ENCODE results near the gene BLVRB. TPM values are rescaled to one million over a fixed set of nuclear protein-coding genes. Genes with fewer than 3 reads are reported as not detected.
"Not testable (repeated sequence)": the region's sequence is repeated elsewhere in the genome, so short reads cannot be mapped to it uniquely, and the experiment has no call there.

The BLVRB gene
- total RNA-seq, 1 experiment from 2014 or later: 246 TPM

DNA sequence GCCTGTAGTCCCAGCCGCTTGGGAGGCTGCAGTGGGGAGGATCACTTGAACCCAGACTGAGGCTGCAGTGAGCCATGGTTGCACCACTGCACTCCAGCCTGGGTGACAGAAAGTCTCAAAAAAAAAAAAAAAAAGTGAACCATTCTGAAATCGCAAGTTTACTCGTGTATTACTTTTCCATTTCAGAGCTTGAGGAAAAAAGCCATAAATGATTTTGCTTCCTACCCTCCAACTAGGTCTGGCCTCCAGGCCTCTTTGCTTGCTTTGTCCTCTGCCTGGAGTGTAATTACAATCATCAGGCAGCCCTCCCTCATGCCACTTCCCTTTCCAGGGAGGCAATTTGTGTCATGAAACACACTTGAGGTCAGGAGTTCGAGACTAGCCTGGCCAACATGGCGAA is 8.5 kb downstream of the BLVRB start:
- Histone ChIP-seq H2AFZ (ENCODE audit: low read length) (no peak overlapping the region), H3K4me1 (ENCODE audit: insufficient read depth, low read length) (no peaks in the 10 kb centered on the region), H3F3A (ENCODE audit: low read length, unreplicated experiment) (no peaks in the 10 kb centered on the region), H3K9me2 (replicated peaks; ENCODE audit: low read length) (no peaks in the 10 kb centered on the region), H4K20me1 (ENCODE audit: low read length) (no peaks in the 10 kb centered on the region), H3K79me2 (ENCODE audit: low read length) (peaks cover 8% of the 10 kb centered on the region), H3K4me2 (ENCODE audit: low read length) (no peak overlapping the region), H3K36me3 (ENCODE audit: low read depth, low read length) (no peaks in the 10 kb centered on the region), H3K27ac (ENCODE audit: low read length) (no peak overlapping the region), H3K9ac (ENCODE audit: low read length) (no peak overlapping the region), H3K27me3 (ENCODE audit: low read length) (no peaks in the 10 kb centered on the region), H3K9me3 (ENCODE audit: low read length) (no peaks in the 10 kb centered on the region), H3K4me3 (ENCODE audit: low read length) (no peak overlapping the region)
- ChIA-PET CTCF (no interaction called here), POLR2A (ENCODE audit: unreplicated experiment) (no interaction called here)
- ATAC-seq (no peak), DNase-seq (no peak)
- BruUV-seq (replicated peaks): no TSS peak
- intact Hi-C loops (cut with micrococcal nuclease): no loop called here
- TF ChIP-seq EZH2 (IDR thresholded peaks at IDR 0.05; ENCODE audit: low read length, unreplicated experiment) (no peak), EZH2phosphoT487 (IDR thresholded peaks at IDR 0.05; ENCODE audit: borderline replicate concordance, low read length) (no peak)
- TF ChIP-seq, protein P1, sequence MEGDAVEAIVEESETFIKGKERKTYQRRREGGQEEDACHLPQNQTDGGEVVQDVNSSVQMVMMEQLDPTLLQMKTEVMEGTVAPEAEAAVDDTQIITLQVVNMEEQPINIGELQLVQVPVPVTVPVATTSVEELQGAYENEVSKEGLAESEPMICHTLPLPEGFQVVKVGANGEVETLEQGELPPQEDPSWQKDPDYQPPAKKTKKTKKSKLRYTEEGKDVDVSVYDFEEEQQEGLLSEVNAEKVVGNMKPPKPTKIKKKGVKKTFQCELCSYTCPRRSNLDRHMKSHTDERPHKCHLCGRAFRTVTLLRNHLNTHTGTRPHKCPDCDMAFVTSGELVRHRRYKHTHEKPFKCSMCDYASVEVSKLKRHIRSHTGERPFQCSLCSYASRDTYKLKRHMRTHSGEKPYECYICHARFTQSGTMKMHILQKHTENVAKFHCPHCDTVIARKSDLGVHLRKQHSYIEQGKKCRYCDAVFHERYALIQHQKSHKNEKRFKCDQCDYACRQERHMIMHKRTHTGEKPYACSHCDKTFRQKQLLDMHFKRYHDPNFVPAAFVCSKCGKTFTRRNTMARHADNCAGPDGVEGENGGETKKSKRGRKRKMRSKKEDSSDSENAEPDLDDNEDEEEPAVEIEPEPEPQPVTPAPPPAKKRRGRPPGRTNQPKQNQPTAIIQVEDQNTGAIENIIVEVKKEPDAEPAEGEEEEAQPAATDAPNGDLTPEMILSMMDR (conservative IDR thresholded peaks at IDR 0.05; ENCODE audit: low read depth, low read length): no peak

GRCh38 chr19:40453943-40454342 is 11.6 kb downstream of the BLVRB start:
- H3K4me2 ChIP-seq (ENCODE audit: low read length); ATAC-seq; H3K9me2 ChIP-seq (replicated peaks; ENCODE audit: low read length); H3K4me3 ChIP-seq (ENCODE audit: low read length); H3F3A ChIP-seq (ENCODE audit: low read length, unreplicated experiment); H3K4me1 ChIP-seq (ENCODE audit: insufficient read depth, low read length); H3K79me2 ChIP-seq (ENCODE audit: low read length); POLR2A ChIA-PET (ENCODE audit: unreplicated experiment); BruUV-seq (replicated peaks); DNase-seq; H4K20me1 ChIP-seq (ENCODE audit: low read length); H3K27ac ChIP-seq (ENCODE audit: low read length); CTCF ChIA-PET; H3K36me3 ChIP-seq (ENCODE audit: low read depth, low read length); H3K9me3 ChIP-seq (ENCODE audit: low read length); H3K9ac ChIP-seq (ENCODE audit: low read length); H2AFZ ChIP-seq (ENCODE audit: low read length); intact Hi-C loops (cut with micrococcal nuclease); H3K27me3 ChIP-seq (ENCODE audit: low read length): not testable (repeated sequence)

- no peak overlapping the region for H2AFZ ChIP-seq (ENCODE audit: low read length)
- no peaks in the 10 kb centered on the region for H3K79me2 ChIP-seq (ENCODE audit: low read length)
- H3K9me3 ChIP-seq (ENCODE audit: low read length): no peaks in the 10 kb centered on the region
- TF ChIP-seq EZH2phosphoT487 (IDR thresholded peaks at IDR 0.05; ENCODE audit: borderline replicate concordance, low read length) (no peak), EZH2 (IDR thresholded peaks at IDR 0.05; ENCODE audit: low read length, unreplicated experiment) (no peak)
- TF ChIP-seq, protein P1 (conservative IDR thresholded peaks at IDR 0.05; ENCODE audit: low read depth, low read length): no peak
- H3F3A ChIP-seq (ENCODE audit: low read length, unreplicated experiment): no peaks in the 10 kb centered on the region
- ChIA-PET POLR2A (ENCODE audit: unreplicated experiment) (no interaction called here), CTCF (no interaction called here)
- no peaks in the 10 kb centered on the region for H4K20me1 ChIP-seq (ENCODE audit: low read length)
- no peak overlapping the region for H3K27ac ChIP-seq (ENCODE audit: low read length)
- no peak for ATAC-seq
- DNase-seq: no peak
- no peak overlapping the region for H3K4me2 ChIP-seq (ENCODE audit: low read length)
- intact Hi-C loops (cut with micrococcal nuclease): no loop called here
- H3K4me1 ChIP-seq (ENCODE audit: insufficient read depth, low read length): no peaks in the 10 kb centered on the region
- H3K36me3 ChIP-seq (ENCODE audit: low read depth, low read length): no peaks in the 10 kb centered on the region
- no peak overlapping the region for H3K9ac ChIP-seq (ENCODE audit: low read length)
- H3K4me3 ChIP-seq (ENCODE audit: low read length): no peak overlapping the region
- no peaks in the 10 kb centered on the region for H3K27me3 ChIP-seq (ENCODE audit: low read length)
- no TSS peak for BruUV-seq (replicated peaks)
- H3K9me2 ChIP-seq (replicated peaks; ENCODE audit: low read length): no peaks in the 10 kb centered on the region
Observed at GRCh38 chr19:40453151-40453735, 12.3 kb downstream of the BLVRB start.

All from PC-3 (cell line).